K562 (cell line): ENCODE results near the gene RBBP4. TPM values are rescaled to one million over a fixed set of nuclear protein-coding genes. Genes with fewer than 3 reads are reported as not detected.

Experiments used
- ATAC-seq: fragments of 200-7000 bp; cut with Tn5 transposase; 3 replicates; pipeline ENCODE4 v1.9.1; 2020; ENCODE audit warnings: moderate library complexity
- BruUV-seq: library from RNA; stranded (reverse); fragments of 400-500 nt; replicated peaks from 2 replicates; lab custom pipeline; 2021; lab: Mats Ljungman, UMichigan
- CTCF ChIA-PET: fragments of 300-600 bp; formaldehyde crosslinking; extraction: SDS; loops from one replicate; lab custom pipeline; 2021; ENCODE audit warnings: low intra/inter-chr PET ratio; lab: Yijun Ruan, JAX
- POLR2A ChIA-PET: fragments of 300-600, 350-650 bp; sonication (Branson Sonifier 250); formaldehyde crosslinking; extraction: SDS; loops from one replicate; lab custom pipeline; 2021; ENCODE audit warnings: antibody characterized with exemption, inconsistent platforms; lab: Yijun Ruan, JAX
- DNase-seq, 4 experiments: peaks; one replicate each; pipeline versions ENCODE4 v3.0.0 to v3.0.0-alpha.2; 2011 to 2018; ENCODE audit warnings: low spot score in 3 of 4, mixed read lengths in 3 of 4; ENCODE audit errors: extremely low read depth in 1 of 4
- FAIRE-seq: peaks from 2 replicates; lab custom pipeline; 2011; peaks lifted over from hg19 to GRCh38; lab: Jason Lieb, UNC
- H2AFZ ChIP-seq: 2 replicates; pipeline ENCODE4 v1.6.0; 2011; ENCODE audit warnings: low read depth, low read length, control low read depth, inconsistent platforms
- H3K27ac ChIP-seq: fragments of 200-600 bp; 3 replicates; pipeline ENCODE4 v1.8.0; 2011; ENCODE audit warnings: low read depth, mild to moderate bottlenecking, control low read depth, inconsistent platforms, low read length, moderate library complexity, mixed read lengths; ENCODE audit errors: extremely low read depth
- H3K27me3 ChIP-seq, 2 experiments: fragments of 300-600 bp in 1 of 2; 2 replicates in 1 of 2; 3 replicates in 1 of 2; pipeline versions ENCODE4 v1.6.0 to v1.8.0; 2011; ENCODE audit warnings: inconsistent platforms in 2 of 2, low read length in 2 of 2, mild to moderate bottlenecking in 1 of 2, mixed read lengths in 1 of 2, moderate library complexity in 1 of 2; ENCODE audit not compliant: control insufficient read depth in 2 of 2, insufficient read depth in 2 of 2
- H3K36me3 ChIP-seq: fragments of 300-600 bp; 3 replicates; pipeline ENCODE4 v1.8.0; 2011; ENCODE audit warnings: mild to moderate bottlenecking, low read length, inconsistent platforms; ENCODE audit not compliant: control insufficient read depth, insufficient read depth
- H3K4me1 ChIP-seq, 2 experiments: fragments of 200-600 bp in 1 of 2; replicated peaks in 1 of 2; 2 replicates in 1 of 2; 3 replicates in 1 of 2; pipeline versions ENCODE4 v1.5.1 to v1.8.0; 2011; ENCODE audit warnings: inconsistent platforms in 2 of 2, low read length in 2 of 2, mild to moderate bottlenecking in 1 of 2, mixed read lengths in 1 of 2, moderate library complexity in 1 of 2; ENCODE audit not compliant: control insufficient read depth in 2 of 2, insufficient read depth in 2 of 2
- H3K4me2 ChIP-seq: 2 replicates; pipeline ENCODE4 v1.6.1; 2011; ENCODE audit warnings: low read length, control low read depth, inconsistent platforms, mixed read lengths; ENCODE audit not compliant: insufficient read depth
- H3K4me3 ChIP-seq: fragments of 200-600 bp; sonication (generic), shearing (Covaris generic); 2 replicates; pipeline ENCODE4 v1.5.1; 2016; ENCODE audit warnings: control low read depth, inconsistent platforms
- H3K79me2 ChIP-seq: fragments of 200-600 bp; 3 replicates; pipeline ENCODE4 v1.8.0; 2011; ENCODE audit warnings: low read length, inconsistent platforms; ENCODE audit not compliant: control insufficient read depth, insufficient read depth
- H3K9ac ChIP-seq, 2 experiments: 2 replicates each; pipeline versions ENCODE4 v1.6.0 to v1.6.1; 2011; ENCODE audit warnings: low read depth in 2 of 2, low read length in 2 of 2, control low read depth in 1 of 2, inconsistent platforms in 1 of 2, mild to moderate bottlenecking in 1 of 2, mixed read lengths in 1 of 2; ENCODE audit not compliant: insufficient read depth in 1 of 2
- H3K9me1 ChIP-seq: one replicate; pipeline ENCODE4 v1.6.0; 2011; ENCODE audit warnings: inconsistent platforms, mild to moderate bottlenecking, low read length, moderate library complexity; ENCODE audit not compliant: control insufficient read depth, insufficient read depth
- H3K9me3 ChIP-seq: replicated peaks from 2 replicates; pipeline ENCODE4 v1.5.1; 2011; ENCODE audit warnings: low read depth, low read length, inconsistent platforms; ENCODE audit not compliant: control insufficient read depth, insufficient read depth
- H4K20me1 ChIP-seq: replicated peaks from 2 replicates; pipeline ENCODE4 v1.6.1; 2011; ENCODE audit warnings: low read length, inconsistent platforms, mixed read lengths; ENCODE audit not compliant: control insufficient read depth, insufficient read depth
- ELF4 ChIP-seq: fragments of 450-650 bp; formaldehyde crosslinking; IDR thresholded peaks from 2 replicates; pipeline ENCODE4 v1.4.0; 2022; ENCODE audit warnings: missing genetic modification characterization
- FOXP1 ChIP-seq: sonication (generic); formaldehyde crosslinking; IDR thresholded peaks from 2 replicates; pipeline ENCODE4 v1.8.0; 2022; ENCODE audit warnings: mild to moderate bottlenecking, missing genetic modification reagents
- HDAC1 ChIP-seq, 2 experiments: fragments of 450-650 bp; IDR thresholded peaks; 2 replicates each; pipeline ENCODE4 v1.6.1; 2016 to 2017; ENCODE audit warnings: inconsistent platforms in 1 of 2, mild to moderate bottlenecking in 1 of 2, moderate library complexity in 1 of 2
- NFRKB ChIP-seq: fragments of 450-650 bp; IDR thresholded peaks from 2 replicates; pipeline ENCODE4 v1.6.1; 2016; ENCODE audit warnings: low read depth
- SMARCA5 ChIP-seq: fragments of 450-650 bp; IDR thresholded peaks from 2 replicates; pipeline ENCODE4 v1.6.1; 2016
- TCF15 ChIP-seq: fragments of 250-450 bp; sonication (Bioruptor Pico); IDR thresholded peaks from 2 replicates; pipeline ENCODE4 v1.8.0; 2022; ENCODE audit warnings: moderate library complexity, mild to moderate bottlenecking, inconsistent platforms
- ZBTB33 ChIP-seq: sonication (generic); formaldehyde crosslinking; IDR thresholded peaks from 2 replicates; pipeline ENCODE4 v1.8.1; 2023; ENCODE audit warnings: mild to moderate bottlenecking, missing genetic modification reagents
- ZBTB40 ChIP-seq, 2 experiments: fragments of 450-650 bp in 1 of 2; sonication (generic) in 1 of 2; formaldehyde crosslinking in 1 of 2; IDR thresholded peaks; 2 replicates each; pipeline versions ENCODE4 v1.7.1 to v1.9.0; 2016 to 2022; ENCODE audit warnings: inconsistent platforms in 1 of 2, mild to moderate bottlenecking in 1 of 2, missing genetic modification reagents in 1 of 2
- WGBS: fragments of 100-300 bp; shearing (Covaris generic); methylation state at CpG from one replicate; pipeline ENCODE4 v1.1.6; 2016; ENCODE audit warnings: low coverage, mixed read lengths; ENCODE audit not compliant: insufficient coverage; ENCODE audit errors: missing lambda C conversion rate; 5-methylcytosine and 5-hydroxymethylcytosine counted together
- in situ Hi-C: fragments of 300-500 bp; cut with MboI; formaldehyde crosslinking; loops from 4 replicates; pipeline ENCODE4 v1.15.0; 2018; ENCODE audit warnings: inconsistent platforms, mixed read lengths
- intact Hi-C: fragments of 100-400 bp; cut with micrococcal nuclease; formaldehyde crosslinking; loops from 2 replicates; pipeline ENCODE4 v1.14.2; 2022
- polyA plus RNA-seq, 8 experiments: library from polyadenylated mRNA; depleted of rRNA in 4 of 8; stranded (reverse) in 5 of 8; unstranded in 3 of 8; fragments of >200 nt; fragmentation: Nextera tagmentation in 2 of 8; fragmentation: Illumina TruSeq in 1 of 8; extraction: Ambion mirVana in 2 of 8; extraction: Trizol in 1 of 8; gene quantifications; 2 replicates each; pipeline versions ENCODE4 v1.2.1 to v1.2.3, GENCODE V29; 2011 to 2014; ENCODE audit warnings: inconsistent platforms in 1 of 8, missing spikeins in 1 of 8
- total RNA-seq, 7 experiments: library from RNA; depleted of rRNA in 6 of 7; stranded (reverse); fragments of >200 nt in 6 of 7; fragmentation: Illumina TruSeq in 2 of 7; extraction: Trizol in 2 of 7; gene quantifications; 2 replicates each; pipeline versions ENCODE4 v1.2.1 to v1.2.3, GENCODE V29; 2011 to 2021; ENCODE audit warnings: low replicate concordance in 1 of 7

Gene RBBP4
- total and polyA plus RNA-seq, 9 of the 15 experiments (the other 6 are each of a cell fraction or from before 2014, with no cell fraction given): 185 to 409 (median 259) TPM

GRCh38 chr1:32703479-32704291, 52.7 kb downstream of the RBBP4 start:
- FAIRE-seq: peak; percentile 71
- Histone ChIP-seq H4K20me1 (no peaks in the 10 kb centered on the region), H3K36me3 (no peaks in the 10 kb centered on the region), H3K79me2 (no peaks in the 10 kb centered on the region), H3K9me1 (no peaks in the 10 kb centered on the region), H3K9ac (peak overlapping the region; percentile 56 to 87), H3K4me2 (peak overlapping the region; percentile 90), H3K4me1 (peaks cover 9 to 30% of the 10 kb centered on the region in 2 experiments; a peak in 4 of 5 replicates), H2AFZ (peak overlapping the region; percentile 86), H3K27ac (peak overlapping the region; percentile 23; the same call in 2 of the 3 replicates), H3K4me3 (peak overlapping the region; percentile 59; the same call in 1 of the 2 replicates), H3K9me3 (no peaks in the 10 kb centered on the region), H3K27me3 (no peaks in the 10 kb centered on the region)
- ATAC-seq: peak; percentile 2; the same call in 1 of the 3 replicates
- POLR2A ChIA-PET: interaction anchor here (0.6 to 1.1 kb wide), 4 partner anchors 20 to 1632 kb away, joined by 3 to 6 read pairs (median 4); no protein-coding TSS in a partner anchor
- in situ Hi-C loops (no loop called here), intact Hi-C loops (loop anchor here (5.0 kb wide), 2 partner anchors 256 to 301 kb away; no protein-coding TSS in a partner anchor)
- CTCF ChIA-PET: no interaction called here
- WGBS: 49% methylated on average over 18 of the region's 18 CpGs
- BruUV-seq: no TSS peak
- no peak for DNase-seq
- TF ChIP-seq SMARCA5 (peak; percentile 57; the same call in 1 of the 2 replicates), HDAC1 (IDR thresholded peaks at IDR 0.05) (0 out of 4 replicates have a peak, but pooled peaks of 1 of the 2 experiments have one; percentile 19), FOXP1 (CRISPR knock-in tag) (0 out of 2 replicates have a peak, but pooled peaks have one; percentile 61), ZBTB40 (IDR thresholded peaks at IDR 0.05) (0 out of 2 replicates have a peak, but pooled peaks have one; percentile 26), ZBTB40 (CRISPR knock-in tag; IDR thresholded peaks at IDR 0.05) (no peak), ELF4 (CRISPR knock-in tag) (0 out of 2 replicates have a peak, but pooled peaks have one; percentile 38), ZBTB33 (CRISPR knock-in tag) (peak; percentile 45; the same call in 1 of the 2 replicates), NFRKB (0 out of 2 replicates have a peak, but pooled peaks have one; percentile 35), TCF15 (CRISPR knock-in tag) (0 out of 2 replicates have a peak, but pooled peaks have one; percentile 18)
